Neuronal stem cell (in vitro differentiated cells): ENCODE measurements around the gene KCNAB2.
A peak's percentile ranks its signal among the peaks of the same experiment; 100 is the strongest.

Experiments
- DNase-seq: peaks from one replicate; pipeline ENCODE4 v3.0.0-alpha.2; 2013; ENCODE audit warnings: low spot score
- H2AFZ ChIP-seq: one replicate; pipeline ENCODE4 v1.6.1; 2013; ENCODE audit warnings: mild to moderate bottlenecking, low read length, inconsistent platforms
- H2AK5ac ChIP-seq: 2 replicates; pipeline ENCODE4 v1.6.1; 2013; ENCODE audit warnings: low read depth, mild to moderate bottlenecking, inconsistent platforms, low read length, moderate library complexity, mixed read lengths
- H2BK120ac ChIP-seq: 2 replicates; pipeline ENCODE4 v1.6.1; 2013; ENCODE audit warnings: low read depth, mild to moderate bottlenecking, inconsistent platforms, low read length, moderate library complexity, mixed read lengths
- H2BK12ac ChIP-seq: one replicate; pipeline ENCODE4 v1.6.1; 2013; ENCODE audit warnings: low read length, inconsistent platforms
- H2BK15ac ChIP-seq: 2 replicates; pipeline ENCODE4 v1.6.1; 2013; ENCODE audit warnings: mild to moderate bottlenecking, low read length, inconsistent platforms, mixed read lengths
- H2BK5ac ChIP-seq: one replicate; pipeline ENCODE4 v1.6.1; 2013; ENCODE audit warnings: inconsistent platforms, mild to moderate bottlenecking, low read length, moderate library complexity
- H3K14ac ChIP-seq: one replicate; pipeline ENCODE4 v1.6.1; 2013; ENCODE audit warnings: low read length, inconsistent platforms
- H3K18ac ChIP-seq: 2 replicates; pipeline ENCODE4 v1.6.1; 2013; ENCODE audit warnings: low read length, inconsistent platforms
- H3K23ac ChIP-seq: 2 replicates; pipeline ENCODE4 v1.6.1; 2013; ENCODE audit warnings: low read depth, mild to moderate bottlenecking, mixed read lengths, low read length, inconsistent platforms; ENCODE audit not compliant: poor library complexity
- H3K27ac ChIP-seq: replicated peaks from 3 replicates; pipeline ENCODE4 v1.5.1; 2013; ENCODE audit warnings: low read length, inconsistent platforms
- H3K27me3 ChIP-seq, 3 experiments: 2 replicates each; pipeline ENCODE4 v1.6.1; 2013; ENCODE audit warnings: low read length in 3 of 3, mild to moderate bottlenecking in 2 of 3, inconsistent platforms in 1 of 3, low read depth in 1 of 3, mixed read lengths in 1 of 3, moderate library complexity in 1 of 3; ENCODE audit not compliant: control insufficient read depth in 3 of 3, insufficient read depth in 3 of 3
- H3K36me3 ChIP-seq, 2 donors: replicated peaks in 1 of 2; 2 replicates each; pipeline ENCODE4 v1.6.1; 2013; ENCODE audit warnings: low read length in 2 of 2; ENCODE audit not compliant: control insufficient read depth in 2 of 2, insufficient read depth in 2 of 2
- H3K4ac ChIP-seq: 2 replicates; pipeline ENCODE4 v1.6.1; 2013; ENCODE audit warnings: inconsistent platforms, mild to moderate bottlenecking, low read length, moderate library complexity
- H3K4me1 ChIP-seq, 2 donors: 1 replicate in 1 of 2; 2 replicates in 1 of 2; pipeline ENCODE4 v1.6.1; 2013; ENCODE audit warnings: low read length in 2 of 2, low read depth in 1 of 2; ENCODE audit not compliant: control insufficient read depth in 2 of 2, insufficient read depth in 1 of 2
- H3K4me2 ChIP-seq: one replicate; pipeline ENCODE4 v1.6.1; 2013; ENCODE audit warnings: mild to moderate bottlenecking, low read length, inconsistent platforms; ENCODE audit not compliant: insufficient read depth, poor library complexity, severe bottlenecking
- H3K4me3 ChIP-seq, 2 donors: 2 replicates each; pipeline ENCODE4 v1.5.1; 2013; ENCODE audit warnings: low read length in 2 of 2, mild to moderate bottlenecking in 2 of 2, inconsistent platforms in 1 of 2, moderate library complexity in 1 of 2
- H3K79me1 ChIP-seq: one replicate; pipeline ENCODE4 v1.6.1; 2013; ENCODE audit warnings: low read depth, mild to moderate bottlenecking, inconsistent platforms, low read length, moderate library complexity
- H3K9ac ChIP-seq: one replicate; pipeline ENCODE4 v1.6.1; 2013; ENCODE audit warnings: mild to moderate bottlenecking, low read depth, low read length, inconsistent platforms; ENCODE audit not compliant: poor library complexity
- H3K9me3 ChIP-seq, 2 donors: replicated peaks in 1 of 2; 2 replicates each; pipeline versions ENCODE3 to v1.6.1; 2013; ENCODE audit warnings: low read length in 2 of 2, mild to moderate bottlenecking in 2 of 2, inconsistent platforms in 1 of 2, low read depth in 1 of 2, mixed read lengths in 1 of 2, moderate library complexity in 1 of 2; ENCODE audit not compliant: control insufficient read depth in 2 of 2, insufficient read depth in 1 of 2
- H4K8ac ChIP-seq: one replicate; pipeline ENCODE4 v1.6.1; 2013; ENCODE audit warnings: low read depth, mild to moderate bottlenecking, inconsistent platforms, low read length, moderate library complexity
- H4K91ac ChIP-seq: one replicate; pipeline ENCODE4 v1.6.1; 2013; ENCODE audit warnings: low read length, low read depth, mild to moderate bottlenecking, inconsistent platforms; ENCODE audit not compliant: poor library complexity
- WGBS, 2 donors: extraction: QIAGEN DNeasy Blood & Tissue Kit; methylation state at CpG; one replicate each; pipeline ENCODE4 v1.1.7; 2013; ENCODE audit warnings: missing lambda C conversion rate in 2 of 2, mixed read lengths in 1 of 2; ENCODE audit not compliant: insufficient read length in 2 of 2, insufficient replicate concordance in 1 of 2; ENCODE audit errors: extremely low coverage in 2 of 2; 5-methylcytosine and 5-hydroxymethylcytosine counted together

The KCNAB2 gene

GRCh38 chr1:6144647-6145395 is 99.1 kb downstream of the KCNAB2 start:
- Histone ChIP-seq H3K4me1 (peaks cover 3 to 9% of the 10 kb centered on the region in 2 donors), H3K9ac (no peak overlapping the region), H3K4me2 (no peak overlapping the region), H3K79me1 (no peaks in the 10 kb centered on the region), H3K27me3 (peaks cover 0 to 75% (median 20%) of the 10 kb centered on the region in 3 experiments), H2BK15ac (no peak overlapping the region), H3K27ac (no peak overlapping the region), H4K8ac (no peak overlapping the region), H3K36me3 (no peaks in the 10 kb centered on the region), H2BK12ac (no peak overlapping the region), H3K14ac (no peak overlapping the region), H2BK5ac (no peak overlapping the region), H2AK5ac (no peak overlapping the region), H3K18ac (no peak overlapping the region), H3K4ac (no peak overlapping the region), H3K9me3 (no peaks in the 10 kb centered on the region), H2AFZ (no peak overlapping the region), H4K91ac (no peak overlapping the region), H2BK120ac (no peak overlapping the region), H3K4me3 (no peak overlapping the region), H3K23ac (no peak overlapping the region)
- WGBS, 2 donors: no CpG with 5 or more reads among the region's 16 CpGs
- no peak for DNase-seq

GRCh38 chr1:6145396-6145750 is 99.7 kb downstream of the KCNAB2 start:
- Histone ChIP-seq H3K27me3 (peaks cover 0 to 74% (median 20%) of the 10 kb centered on the region in 3 experiments), H3K23ac (no peak overlapping the region), H3K4me2 (no peak overlapping the region), H3K4me1 (peaks cover 3 to 9% of the 10 kb centered on the region in 2 donors), H3K4ac (no peak overlapping the region), H2AFZ (no peak overlapping the region), H2BK12ac (no peak overlapping the region), H3K36me3 (no peaks in the 10 kb centered on the region), H3K4me3 (no peak overlapping the region), H4K91ac (no peak overlapping the region), H3K9me3 (no peaks in the 10 kb centered on the region), H2AK5ac (no peak overlapping the region), H3K18ac (peak overlapping the region; percentile 40), H2BK5ac (no peak overlapping the region), H3K9ac (no peak overlapping the region), H3K79me1 (no peaks in the 10 kb centered on the region), H2BK120ac (no peak overlapping the region), H3K27ac (no peak overlapping the region), H2BK15ac (no peak overlapping the region), H4K8ac (no peak overlapping the region), H3K14ac (no peak overlapping the region)
- WGBS, 2 donors: no CpG with 5 or more reads among the region's 2 CpGs
- no peak for DNase-seq

GRCh38 chr1:6145864-6146410 is 100.2 kb downstream of the KCNAB2 start:
- H3K9ac ChIP-seq: peak overlapping the region; percentile 9
- no peak overlapping the region for H2AK5ac ChIP-seq
- no peak for DNase-seq
- no CpG with 5 or more reads among the region's 24 CpGs for WGBS, 2 donors
- H2BK120ac ChIP-seq: no peak overlapping the region
- no peak overlapping the region for H3K4me2 ChIP-seq
- no peaks in the 10 kb centered on the region for H3K36me3 ChIP-seq
- H3K27me3 ChIP-seq: peaks cover 0 to 73% (median 20%) of the 10 kb centered on the region in 3 experiments
- peaks cover 3 to 9% of the 10 kb centered on the region in 2 donors for H3K4me1 ChIP-seq
- H3K9me3 ChIP-seq: no peaks in the 10 kb centered on the region
- no peak overlapping the region for H2BK15ac ChIP-seq
- H3K23ac ChIP-seq: no peak overlapping the region
- no peak overlapping the region for H4K8ac ChIP-seq
- no peak overlapping the region for H3K4ac ChIP-seq
- H2BK5ac ChIP-seq: no peak overlapping the region
- no peak overlapping the region for H4K91ac ChIP-seq
- H3K14ac ChIP-seq: peak overlapping the region; percentile 49
- H3K4me3 ChIP-seq: no peak overlapping the region
- H3K27ac ChIP-seq: no peak overlapping the region
- H3K79me1 ChIP-seq: no peaks in the 10 kb centered on the region
- no peak overlapping the region for H2BK12ac ChIP-seq
- H3K18ac ChIP-seq: no peak overlapping the region
- H2AFZ ChIP-seq: no peak overlapping the region

- peak overlapping the region in 1 of 2 donors; percentile 74 for H3K4me3 ChIP-seq
- no CpG with 5 or more reads among the region's 53 CpGs for WGBS, 2 donors
- no peaks in the 10 kb centered on the region for H3K9me3 ChIP-seq
- H3K23ac ChIP-seq: no peak overlapping the region
- H3K27me3 ChIP-seq: peaks cover 0 to 84% (median 20%) of the 10 kb centered on the region in 3 experiments
- H3K36me3 ChIP-seq: no peaks in the 10 kb centered on the region
- H3K79me1 ChIP-seq: no peaks in the 10 kb centered on the region
- no peak overlapping the region for H4K91ac ChIP-seq
- peak overlapping the region; percentile 61 for H3K4me2 ChIP-seq
- H3K14ac ChIP-seq: peak overlapping the region; percentile 47
- peak overlapping the region; percentile 61 for H2BK15ac ChIP-seq
- H3K4ac ChIP-seq: no peak overlapping the region
- peaks cover 3 to 9% of the 10 kb centered on the region in 2 donors for H3K4me1 ChIP-seq
- peak overlapping the region; percentile 24 for H2AK5ac ChIP-seq
- peak; percentile 80 for DNase-seq
- peak overlapping the region; percentile 49 for H2BK120ac ChIP-seq
- H3K27ac ChIP-seq: no peak overlapping the region
- H2BK12ac ChIP-seq: peak overlapping the region; percentile 69
- peak overlapping the region; percentile 84 for H2BK5ac ChIP-seq
- peak overlapping the region; percentile 76 for H3K9ac ChIP-seq
- peak overlapping the region; percentile 41 for H2AFZ ChIP-seq
- H3K18ac ChIP-seq: peak overlapping the region; percentile 93
- no peak overlapping the region for H4K8ac ChIP-seq
Observed at GRCh38 chr1:6148497-6149241, 103.0 kb downstream of the KCNAB2 start.
